ENCODE results near the gene PEX12. TPM values are rescaled to one million over a fixed set of nuclear protein-coding genes. Genes with fewer than 3 reads are reported as not detected.

The PEX12 gene
- total RNA-seq, 1 donor from 2014 or later: 3.9 TPM

- peaks cover 44% of the 10 kb centered on the region for H4K20me1 ChIP-seq (ENCODE audit: insufficient read depth, low read length)
- H3K27ac ChIP-seq (ENCODE audit: low read depth, low read length): no peak overlapping the region
- TF ChIP-seq EZH2 (IDR thresholded peaks at IDR 0.05; ENCODE audit: insufficient read depth, low read length) (no peak), CTCF (IDR thresholded peaks at IDR 0.05; ENCODE audit: insufficient read depth, low read depth, low read length) (no peak)
- no peak for DNase-seq (ENCODE audit: low read depth)
- H3K36me3 Mint-ChIP-seq (ENCODE audit: low read depth, unreplicated experiment): peaks cover under 1% of the 10 kb centered on the region
- H3K36me3 ChIP-seq (ENCODE audit: insufficient read depth, low read length): peaks cover 16% of the 10 kb centered on the region
- H3K9me3 Mint-ChIP-seq (ENCODE audit: unreplicated experiment): no peaks in the 10 kb centered on the region
- FAIRE-seq: no peak
- no peak overlapping the region for H2AFZ ChIP-seq (ENCODE audit: low read depth, low read length)
- H3K9ac ChIP-seq (ENCODE audit: low read length): no peak overlapping the region
- peaks cover 54% of the 10 kb centered on the region for H3K79me2 ChIP-seq (ENCODE audit: insufficient read depth, low read length)
- no peaks in the 10 kb centered on the region for H3K27me3 Mint-ChIP-seq (ENCODE audit: low read depth, unreplicated experiment)
- H3K4me2 ChIP-seq (ENCODE audit: low read length): no peak overlapping the region
- H3K4me3 ChIP-seq (ENCODE audit: insufficient read depth, low read depth, low read length): no peak overlapping the region
- H3K9me3 ChIP-seq (ENCODE audit: insufficient read depth, low read depth, low read length): no peaks in the 10 kb centered on the region
- H3K4me3 Mint-ChIP-seq (ENCODE audit: unreplicated experiment): no peak overlapping the region
- no peaks in the 10 kb centered on the region for H3K4me1 Mint-ChIP-seq (ENCODE audit: low read depth, unreplicated experiment)
- no peaks in the 10 kb centered on the region for H3K4me1 ChIP-seq (ENCODE audit: insufficient read depth, low read length)
- H3K27me3 ChIP-seq (ENCODE audit: insufficient read depth, low read length): no peaks in the 10 kb centered on the region
- no peak overlapping the region for H3K27ac Mint-ChIP-seq (ENCODE audit: unreplicated experiment)
Measured at GRCh38 chr17:35618628-35619027, 40.3 kb upstream of the PEX12 start.

DNA sequence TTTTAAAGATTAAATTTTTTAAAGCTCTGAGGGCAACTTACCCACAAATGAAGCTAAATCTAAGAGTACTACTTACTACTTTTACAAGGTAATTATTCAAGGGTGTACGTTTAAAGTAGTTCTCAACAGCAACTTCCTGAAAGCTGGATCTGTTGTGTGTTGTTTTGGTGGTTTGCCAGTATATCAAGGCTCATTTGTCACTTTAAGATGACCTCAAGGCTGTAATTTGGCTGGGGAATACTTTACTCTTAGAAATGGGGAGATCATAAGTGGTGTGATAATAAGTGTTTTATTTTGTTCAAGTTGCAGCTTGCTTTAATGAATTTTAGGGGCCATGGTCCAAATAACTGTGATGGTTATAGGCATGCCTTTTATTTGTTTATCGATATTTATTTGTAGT lies 39.1 kb upstream of the PEX12 start:
- no peaks in the 10 kb centered on the region for H3K27me3 ChIP-seq (ENCODE audit: insufficient read depth, low read length)
- H3K9ac ChIP-seq (ENCODE audit: low read length): no peak overlapping the region
- peaks cover 61% of the 10 kb centered on the region for H3K79me2 ChIP-seq (ENCODE audit: insufficient read depth, low read length)
- Mint-ChIP-seq H3K9me3 (ENCODE audit: unreplicated experiment) (no peaks in the 10 kb centered on the region), H3K4me3 (ENCODE audit: unreplicated experiment) (no peak overlapping the region), H3K4me1 (ENCODE audit: low read depth, unreplicated experiment) (no peaks in the 10 kb centered on the region), H3K36me3 (ENCODE audit: low read depth, unreplicated experiment) (no peaks in the 10 kb centered on the region), H3K27ac (ENCODE audit: unreplicated experiment) (no peak overlapping the region), H3K27me3 (ENCODE audit: low read depth, unreplicated experiment) (no peaks in the 10 kb centered on the region)
- H3K4me1 ChIP-seq (ENCODE audit: insufficient read depth, low read length): no peaks in the 10 kb centered on the region
- FAIRE-seq (no peak), DNase-seq (ENCODE audit: low read depth) (no peak)
- H2AFZ ChIP-seq (ENCODE audit: low read depth, low read length): no peak overlapping the region
- no peak overlapping the region for H3K27ac ChIP-seq (ENCODE audit: low read depth, low read length)
- no peak for TF ChIP-seq CTCF (IDR thresholded peaks at IDR 0.05; ENCODE audit: insufficient read depth, low read depth, low read length)
- no peak for TF ChIP-seq EZH2 (IDR thresholded peaks at IDR 0.05; ENCODE audit: insufficient read depth, low read length)
- peaks cover 16% of the 10 kb centered on the region for H3K36me3 ChIP-seq (ENCODE audit: insufficient read depth, low read length)
- H3K4me2 ChIP-seq (ENCODE audit: low read length): no peak overlapping the region
- no peak overlapping the region for H3K4me3 ChIP-seq (ENCODE audit: insufficient read depth, low read depth, low read length)
- no peaks in the 10 kb centered on the region for H3K9me3 ChIP-seq (ENCODE audit: insufficient read depth, low read depth, low read length)
- H4K20me1 ChIP-seq (ENCODE audit: insufficient read depth, low read length): peaks cover 53% of the 10 kb centered on the region

DNA sequence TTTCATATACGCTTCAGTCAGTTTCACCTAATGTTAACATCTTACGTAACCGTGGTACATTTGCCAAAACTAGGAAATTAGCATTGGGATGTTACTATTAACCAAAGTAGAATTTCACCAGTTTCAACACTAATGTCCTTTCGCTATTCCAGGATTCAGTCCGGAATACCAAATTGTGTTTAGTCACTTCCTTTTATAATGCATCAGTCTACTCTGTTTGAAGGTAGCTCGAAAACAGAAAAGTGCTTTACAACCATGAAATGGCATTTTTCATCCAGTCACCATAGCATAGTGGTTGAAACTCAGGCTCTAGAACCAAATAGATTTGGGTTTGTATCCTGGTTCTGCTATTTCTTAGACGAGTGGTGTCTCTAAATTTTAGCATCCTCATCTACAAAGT lies 38.2 kb upstream of the PEX12 start:
- Histone ChIP-seq H3K4me3 (ENCODE audit: insufficient read depth, low read depth, low read length) (no peak overlapping the region), H3K4me1 (ENCODE audit: insufficient read depth, low read length) (no peaks in the 10 kb centered on the region), H2AFZ (ENCODE audit: low read depth, low read length) (no peak overlapping the region), H3K9ac (ENCODE audit: low read length) (no peak overlapping the region), H4K20me1 (ENCODE audit: insufficient read depth, low read length) (peaks cover 60% of the 10 kb centered on the region), H3K27ac (ENCODE audit: low read depth, low read length) (no peak overlapping the region), H3K27me3 (ENCODE audit: insufficient read depth, low read length) (no peaks in the 10 kb centered on the region), H3K36me3 (ENCODE audit: insufficient read depth, low read length) (peaks cover 22% of the 10 kb centered on the region), H3K4me2 (ENCODE audit: low read length) (no peak overlapping the region), H3K9me3 (ENCODE audit: insufficient read depth, low read depth, low read length) (no peaks in the 10 kb centered on the region), H3K79me2 (ENCODE audit: insufficient read depth, low read length) (peaks cover 55% of the 10 kb centered on the region)
- no peaks in the 10 kb centered on the region for H3K27me3 Mint-ChIP-seq (ENCODE audit: low read depth, unreplicated experiment)
- TF ChIP-seq CTCF (IDR thresholded peaks at IDR 0.05; ENCODE audit: insufficient read depth, low read depth, low read length): no peak
- no peak for TF ChIP-seq EZH2 (IDR thresholded peaks at IDR 0.05; ENCODE audit: insufficient read depth, low read length)
- DNase-seq (ENCODE audit: low read depth) (no peak), FAIRE-seq (no peak)
- H3K9me3 Mint-ChIP-seq (ENCODE audit: unreplicated experiment): no peaks in the 10 kb centered on the region
- H3K36me3 Mint-ChIP-seq (ENCODE audit: low read depth, unreplicated experiment): peaks cover 3% of the 10 kb centered on the region
- H3K4me1 Mint-ChIP-seq (ENCODE audit: low read depth, unreplicated experiment): no peaks in the 10 kb centered on the region
- H3K4me3 Mint-ChIP-seq (ENCODE audit: unreplicated experiment): no peak overlapping the region
- H3K27ac Mint-ChIP-seq (ENCODE audit: unreplicated experiment): no peak overlapping the region

All from astrocyte (in vitro differentiated cells and primary cell).